Neuron (in vitro differentiated cells): Measurements from ENCODE around the gene LDLRAD4.

Source experiments
- H2AFZ ChIP-seq: one replicate; pipeline ENCODE4 v1.6.1; 2013; ENCODE audit warnings: low read depth, mild to moderate bottlenecking, inconsistent platforms, low read length, moderate library complexity
- H3K27me3 ChIP-seq: one replicate; pipeline ENCODE4 v1.6.1; 2013; ENCODE audit warnings: low read length; ENCODE audit not compliant: insufficient read depth
- H3K36me3 ChIP-seq: one replicate; pipeline ENCODE4 v1.6.1; 2013; ENCODE audit warnings: low read length; ENCODE audit not compliant: insufficient read depth
- H3K4me1 ChIP-seq: one replicate; pipeline ENCODE4 v1.6.1; 2013; ENCODE audit warnings: low read length; ENCODE audit not compliant: insufficient read depth
- H3K4me3 ChIP-seq: 2 replicates; pipeline ENCODE4 v1.5.1; 2013; ENCODE audit warnings: mild to moderate bottlenecking, low read length, moderate library complexity
- H3K9me3 ChIP-seq: one replicate; pipeline ENCODE4 v1.6.1; 2013; ENCODE audit warnings: low read length

The LDLRAD4 gene

GRCh38 chr18:13452388-13452811, 233.8 kb downstream of the LDLRAD4 start:
- no peaks in the 10 kb centered on the region for H3K9me3 ChIP-seq
- peaks cover 25% of the 10 kb centered on the region for H3K27me3 ChIP-seq
- no peaks in the 10 kb centered on the region for H3K36me3 ChIP-seq
- no peak overlapping the region for H3K4me3 ChIP-seq
- H3K4me1 ChIP-seq: peaks cover 12% of the 10 kb centered on the region
- H2AFZ ChIP-seq: no peak overlapping the region

GRCh38 chr18:13452871-13453680, 234.5 kb downstream of the LDLRAD4 start:
- Histone ChIP-seq H3K4me3 (no peak overlapping the region), H3K4me1 (peaks cover 5% of the 10 kb centered on the region), H3K36me3 (no peaks in the 10 kb centered on the region), H2AFZ (no peak overlapping the region), H3K9me3 (no peaks in the 10 kb centered on the region), H3K27me3 (peaks cover 22% of the 10 kb centered on the region)

GRCh38 chr18:13453714-13454113, 235.2 kb downstream of the LDLRAD4 start:
- H3K27me3 ChIP-seq: peaks cover 16% of the 10 kb centered on the region

GRCh38 chr18:13454363-13455150, 236.0 kb downstream of the LDLRAD4 start:
- H2AFZ ChIP-seq: no peak overlapping the region
- peaks cover 14% of the 10 kb centered on the region for H3K27me3 ChIP-seq
- peaks cover 5% of the 10 kb centered on the region for H3K4me1 ChIP-seq
- no peaks in the 10 kb centered on the region for H3K9me3 ChIP-seq
- no peak overlapping the region for H3K4me3 ChIP-seq
- H3K36me3 ChIP-seq: no peaks in the 10 kb centered on the region

More at GRCh38 chr18:13453714-13454113, 235.2 kb downstream of the LDLRAD4 start:
- peaks cover 5% of the 10 kb centered on the region for H3K4me1 ChIP-seq
- no peak overlapping the region for H3K4me3 ChIP-seq
- no peaks in the 10 kb centered on the region for H3K9me3 ChIP-seq
- H3K36me3 ChIP-seq: no peaks in the 10 kb centered on the region
- H2AFZ ChIP-seq: no peak overlapping the region

GRCh38 chr18:13455471-13455870, 236.9 kb downstream of the LDLRAD4 start:
- Histone ChIP-seq H3K36me3 (no peaks in the 10 kb centered on the region), H3K4me3 (no peak overlapping the region), H3K9me3 (no peaks in the 10 kb centered on the region), H2AFZ (no peak overlapping the region), H3K27me3 (peaks cover 12% of the 10 kb centered on the region), H3K4me1 (peaks cover 5% of the 10 kb centered on the region)

- Histone ChIP-seq H2AFZ (no peak overlapping the region), H3K27me3 (peaks cover 10% of the 10 kb centered on the region), H3K9me3 (no peaks in the 10 kb centered on the region), H3K4me3 (no peak overlapping the region), H3K4me1 (peaks cover 5% of the 10 kb centered on the region), H3K36me3 (no peaks in the 10 kb centered on the region)
These were observed 237.5 kb downstream of the LDLRAD4 start for GRCh38 chr18:13455960-13456481.

- no peaks in the 10 kb centered on the region for H3K9me3 ChIP-seq
- no peaks in the 10 kb centered on the region for H3K36me3 ChIP-seq
- H3K4me1 ChIP-seq: peaks cover 5% of the 10 kb centered on the region
- no peak overlapping the region for H3K4me3 ChIP-seq
- no peak overlapping the region for H2AFZ ChIP-seq
- peaks cover 7% of the 10 kb centered on the region for H3K27me3 ChIP-seq
These were observed 238.2 kb downstream of the LDLRAD4 start for GRCh38 chr18:13456736-13457271.

GRCh38 chr18:13457327-13457726, 238.8 kb downstream of the LDLRAD4 start:
- no peaks in the 10 kb centered on the region for H3K36me3 ChIP-seq
- no peak overlapping the region for H2AFZ ChIP-seq
- no peak overlapping the region for H3K4me3 ChIP-seq
- H3K9me3 ChIP-seq: no peaks in the 10 kb centered on the region
- H3K4me1 ChIP-seq: peaks cover 5% of the 10 kb centered on the region
- peaks cover 3% of the 10 kb centered on the region for H3K27me3 ChIP-seq

GRCh38 chr18:13460946-13461345, 242.4 kb downstream of the LDLRAD4 start:
- no peak overlapping the region for H2AFZ ChIP-seq
- H3K4me1 ChIP-seq: no peaks in the 10 kb centered on the region
- no peak overlapping the region for H3K4me3 ChIP-seq
- H3K9me3 ChIP-seq: no peaks in the 10 kb centered on the region
- H3K36me3 ChIP-seq: no peaks in the 10 kb centered on the region
- H3K27me3 ChIP-seq: no peaks in the 10 kb centered on the region

GRCh38 chr18:13461469-13461868, 242.9 kb downstream of the LDLRAD4 start:
- Histone ChIP-seq H3K4me1 (no peaks in the 10 kb centered on the region), H3K4me3 (no peak overlapping the region), H3K36me3 (no peaks in the 10 kb centered on the region), H2AFZ (no peak overlapping the region), H3K27me3 (no peaks in the 10 kb centered on the region), H3K9me3 (no peaks in the 10 kb centered on the region)

- Histone ChIP-seq H3K36me3 (no peaks in the 10 kb centered on the region), H3K4me1 (no peaks in the 10 kb centered on the region), H2AFZ (no peak overlapping the region), H3K4me3 (no peak overlapping the region), H3K9me3 (no peaks in the 10 kb centered on the region), H3K27me3 (no peaks in the 10 kb centered on the region)
These were observed 243.4 kb downstream of the LDLRAD4 start for GRCh38 chr18:13461936-13462335.

- no peak overlapping the region for H2AFZ ChIP-seq
- H3K27me3 ChIP-seq: no peaks in the 10 kb centered on the region
- no peak overlapping the region for H3K4me3 ChIP-seq
- H3K36me3 ChIP-seq: no peaks in the 10 kb centered on the region
- no peaks in the 10 kb centered on the region for H3K9me3 ChIP-seq
- H3K4me1 ChIP-seq: no peaks in the 10 kb centered on the region
These were observed 244.1 kb downstream of the LDLRAD4 start for GRCh38 chr18:13462686-13463085.
